ENCODE results near the gene IQGAP1. TPM values are rescaled to one million over a fixed set of nuclear protein-coding genes. Genes with fewer than 3 reads are reported as not detected.

IQGAP1 gene
- total RNA-seq, 3 donors from 2014 or later (not counting 1 experiment from before 2014, with no cell fraction given) = 431 to 493 (median 446) TPM

DNA sequence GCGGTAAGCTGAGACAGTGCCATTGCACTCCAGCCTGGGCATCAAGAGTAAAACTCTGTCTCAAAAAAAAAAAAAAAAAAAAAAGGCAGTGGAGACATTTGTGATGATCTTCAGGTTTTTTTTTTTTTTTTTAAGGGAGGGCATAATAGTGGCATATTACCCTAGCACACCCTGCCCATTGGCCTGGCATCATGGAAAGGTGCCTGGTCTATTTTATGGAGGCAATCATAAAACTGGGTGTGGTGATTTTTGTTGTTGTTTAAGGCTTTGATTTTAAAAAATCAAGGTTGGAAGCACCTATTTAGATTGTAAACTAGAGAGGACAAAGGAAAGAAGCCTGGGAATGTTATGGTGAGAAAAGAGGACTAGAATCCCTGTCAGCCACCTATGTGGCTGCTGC is 6.0 kb downstream of the IQGAP1 start:
- no peak for DNase-seq
- Histone ChIP-seq H3K27me3 (ENCODE audit: control insufficient read depth, insufficient read depth, low read length) (no peaks in the 10 kb centered on the region), H3K4me1 (ENCODE audit: control insufficient read depth, insufficient read depth, low read length) (peaks cover 62% of the 10 kb centered on the region), H3K27ac (ENCODE audit: low read length) (no peak overlapping the region), H3K4me3 (ENCODE audit: low read length) (no peak overlapping the region), H3K36me3 (ENCODE audit: control insufficient read depth, insufficient read depth, low read length) (peaks cover 34% of the 10 kb centered on the region), H3K9me3 (ENCODE audit: control insufficient read depth, insufficient read depth, low read length) (no peaks in the 10 kb centered on the region)
- no peak for ATAC-seq
- Mint-ChIP-seq H3K27ac (peak overlapping the region; percentile 75 to 96), H3K4me3 (no peak overlapping the region), H3K4me1 (peaks cover 67 to 83% of the 10 kb centered on the region in 2 donors), H3K9me3 (no peaks in the 10 kb centered on the region), H3K27me3 (ENCODE audit: low read depth in 2 of 2) (no peaks in the 10 kb centered on the region), H3K36me3 (peaks cover 13% of the 10 kb centered on the region)
- TF ChIP-seq, protein P1, sequence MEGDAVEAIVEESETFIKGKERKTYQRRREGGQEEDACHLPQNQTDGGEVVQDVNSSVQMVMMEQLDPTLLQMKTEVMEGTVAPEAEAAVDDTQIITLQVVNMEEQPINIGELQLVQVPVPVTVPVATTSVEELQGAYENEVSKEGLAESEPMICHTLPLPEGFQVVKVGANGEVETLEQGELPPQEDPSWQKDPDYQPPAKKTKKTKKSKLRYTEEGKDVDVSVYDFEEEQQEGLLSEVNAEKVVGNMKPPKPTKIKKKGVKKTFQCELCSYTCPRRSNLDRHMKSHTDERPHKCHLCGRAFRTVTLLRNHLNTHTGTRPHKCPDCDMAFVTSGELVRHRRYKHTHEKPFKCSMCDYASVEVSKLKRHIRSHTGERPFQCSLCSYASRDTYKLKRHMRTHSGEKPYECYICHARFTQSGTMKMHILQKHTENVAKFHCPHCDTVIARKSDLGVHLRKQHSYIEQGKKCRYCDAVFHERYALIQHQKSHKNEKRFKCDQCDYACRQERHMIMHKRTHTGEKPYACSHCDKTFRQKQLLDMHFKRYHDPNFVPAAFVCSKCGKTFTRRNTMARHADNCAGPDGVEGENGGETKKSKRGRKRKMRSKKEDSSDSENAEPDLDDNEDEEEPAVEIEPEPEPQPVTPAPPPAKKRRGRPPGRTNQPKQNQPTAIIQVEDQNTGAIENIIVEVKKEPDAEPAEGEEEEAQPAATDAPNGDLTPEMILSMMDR (IDR thresholded peaks at IDR 0.05) = no peak
- intact Hi-C loops (cut with micrococcal nuclease) = no loop called here
- 100% methylated on average over 1 of the region's 1 CpG for WGBS (ENCODE audit: insufficient coverage)

- Histone ChIP-seq H3K27me3 (ENCODE audit: control insufficient read depth, insufficient read depth, low read length) (no peaks in the 10 kb centered on the region), H3K27ac (ENCODE audit: low read length) (no peak overlapping the region), H3K4me3 (ENCODE audit: low read length) (no peak overlapping the region), H3K36me3 (ENCODE audit: control insufficient read depth, insufficient read depth, low read length) (peaks cover 34% of the 10 kb centered on the region), H3K9me3 (ENCODE audit: control insufficient read depth, insufficient read depth, low read length) (no peaks in the 10 kb centered on the region), H3K4me1 (ENCODE audit: control insufficient read depth, insufficient read depth, low read length) (peaks cover 58% of the 10 kb centered on the region)
- 97% methylated on average over 11 of the region's 12 CpGs for WGBS (ENCODE audit: insufficient coverage)
- intact Hi-C loops (cut with micrococcal nuclease) = no loop called here
- H3K27ac Mint-ChIP-seq = peak overlapping the region; percentile 75 to 96
- peaks cover 67 to 83% of the 10 kb centered on the region in 2 donors for H3K4me1 Mint-ChIP-seq
- H3K4me3 Mint-ChIP-seq = peak overlapping the region; percentile 56
- H3K9me3 Mint-ChIP-seq = no peaks in the 10 kb centered on the region
- no peak for DNase-seq
- H3K27me3 Mint-ChIP-seq (ENCODE audit: low read depth in 2 of 2) = no peaks in the 10 kb centered on the region
- no peak for ATAC-seq
- H3K36me3 Mint-ChIP-seq = peaks cover 13% of the 10 kb centered on the region
- TF ChIP-seq, protein P1 (IDR thresholded peaks at IDR 0.05) = no peak
Measured at GRCh38 chr15:90394748-90395442, 6.9 kb downstream of the IQGAP1 start.

GRCh38 chr15:90396321-90396720 is 8.3 kb downstream of the IQGAP1 start:
- peak overlapping the region; percentile 56 for H3K4me3 Mint-ChIP-seq
- peaks cover 56% of the 10 kb centered on the region for H3K4me1 ChIP-seq (ENCODE audit: control insufficient read depth, insufficient read depth, low read length)
- H3K27me3 Mint-ChIP-seq (ENCODE audit: low read depth in 2 of 2) = no peaks in the 10 kb centered on the region
- H3K27ac ChIP-seq (ENCODE audit: low read length) = no peak overlapping the region
- peaks cover 67 to 83% of the 10 kb centered on the region in 2 donors for H3K4me1 Mint-ChIP-seq
- H3K9me3 ChIP-seq (ENCODE audit: control insufficient read depth, insufficient read depth, low read length) = no peaks in the 10 kb centered on the region
- H3K27me3 ChIP-seq (ENCODE audit: control insufficient read depth, insufficient read depth, low read length) = no peaks in the 10 kb centered on the region
- TF ChIP-seq, protein P1 (IDR thresholded peaks at IDR 0.05) = no peak
- H3K9me3 Mint-ChIP-seq = no peaks in the 10 kb centered on the region
- 100% methylated on average over 1 of the region's 4 CpGs for WGBS (ENCODE audit: insufficient coverage)
- ATAC-seq (no peak), DNase-seq (no peak)
- peaks cover 12% of the 10 kb centered on the region for H3K36me3 Mint-ChIP-seq
- no peak overlapping the region for H3K4me3 ChIP-seq (ENCODE audit: low read length)
- intact Hi-C loops (cut with micrococcal nuclease) = no loop called here
- H3K36me3 ChIP-seq (ENCODE audit: control insufficient read depth, insufficient read depth, low read length) = peaks cover 24% of the 10 kb centered on the region
- H3K27ac Mint-ChIP-seq = peak overlapping the region; percentile 75 to 96
